Hepatocyte (in vitro differentiated cells): Measurements from ENCODE around the gene KRT32. TPM values are rescaled to one million over a fixed set of nuclear protein-coding genes. Genes with fewer than 3 reads are reported as not detected.

ENCODE experiments used
- DNase-seq: peaks from one replicate; pipeline ENCODE4 v3.0.0-alpha.2; 2016; ENCODE audit warnings: low spot score
- H2AFZ ChIP-seq: fragments of 200-600 bp; sonication (generic); 2 replicates; pipeline ENCODE4 v1.6.0; 2016; ENCODE audit warnings: antibody characterized with exemption, mild to moderate bottlenecking
- H3K27ac ChIP-seq: fragments of 200-600 bp; sonication (generic); 2 replicates; pipeline ENCODE4 v1.5.1; 2016; ENCODE audit warnings: mild to moderate bottlenecking
- H3K27me3 ChIP-seq: fragments of 200-600 bp; sonication (generic); 2 replicates; pipeline ENCODE4 v1.6.1; 2016
- H3K36me3 ChIP-seq: fragments of 200-600 bp; sonication (generic); replicated peaks from 2 replicates; pipeline ENCODE4 v1.5.1; 2016; ENCODE audit warnings: low read depth; ENCODE audit not compliant: insufficient read depth
- H3K4me1 ChIP-seq: fragments of 200-600 bp; sonication (generic); 2 replicates; pipeline ENCODE4 v1.5.1; 2016; ENCODE audit warnings: mild to moderate bottlenecking, moderate library complexity; ENCODE audit not compliant: insufficient read depth
- H3K4me2 ChIP-seq: fragments of 200-600 bp; sonication (generic); 2 replicates; pipeline ENCODE4 v1.6.0; 2016
- H3K4me3 ChIP-seq: fragments of 200-600 bp; sonication (generic); 2 replicates; pipeline ENCODE4 v1.5.1; 2016; ENCODE audit warnings: mild to moderate bottlenecking
- H3K79me2 ChIP-seq: fragments of 200-600 bp; sonication (generic); 2 replicates; pipeline ENCODE4 v1.6.0; 2017; ENCODE audit warnings: mild to moderate bottlenecking
- H3K9me2 ChIP-seq: fragments of 200-600 bp; sonication (generic); replicated peaks from 2 replicates; pipeline ENCODE4 v1.6.0; 2017; ENCODE audit warnings: mild to moderate bottlenecking; ENCODE audit not compliant: insufficient read depth
- H3K9me3 ChIP-seq: fragments of 200-600 bp; sonication (generic); 2 replicates; pipeline ENCODE4 v1.5.1; 2016; ENCODE audit warnings: low read depth, mild to moderate bottlenecking
- H4K20me1 ChIP-seq: fragments of 200-600 bp; sonication (generic); 2 replicates; pipeline ENCODE4 v1.6.0; 2016; ENCODE audit warnings: mild to moderate bottlenecking; ENCODE audit not compliant: insufficient read depth, poor library complexity, severe bottlenecking
- EZH2 ChIP-seq: fragments of 200-600 bp; sonication (generic); IDR thresholded peaks from 2 replicates; pipeline ENCODE4 v1.6.1; 2016; ENCODE audit warnings: antibody characterized with exemption, mild to moderate bottlenecking, borderline replicate concordance
- EZH2phosphoT487 ChIP-seq: fragments of 200-600 bp; sonication (generic); IDR thresholded peaks from one replicate; pipeline ENCODE4 v1.6.1; 2018; ENCODE audit warnings: antibody characterized with exemption, mild to moderate bottlenecking, low read depth, moderate library complexity; ENCODE audit not compliant: unreplicated experiment, severe bottlenecking
- WGBS: methylation state at CpG from one replicate; pipeline ENCODE4 v1.1.6; 2016; ENCODE audit warnings: low lambda C conversion rate; ENCODE audit errors: missing lambda C conversion rate; 5-methylcytosine and 5-hydroxymethylcytosine counted together
- polyA plus RNA-seq: library from polyadenylated mRNA; unstranded; fragments of >200 nt; fragmentation: Nextera tagmentation; extraction: Ambion mirVana; gene quantifications from 2 replicates; pipeline ENCODE4 v1.2.1, GENCODE V29; 2016
- total RNA-seq: library from RNA; depleted of rRNA; stranded (reverse); fragments of >200 nt; gene quantifications from 2 replicates; pipeline ENCODE4 v1.2.3, GENCODE V29; 2014
- TF ChIP-seq, protein P1 (sequence below): fragments of 200-600 bp; sonication (generic); IDR thresholded peaks from 2 replicates; pipeline ENCODE4 v1.5.1; 2016; ENCODE audit warnings: antibody characterized with exemption, mild to moderate bottlenecking; ENCODE audit not compliant: poor library complexity

KRT32 gene
- total and polyA plus RNA-seq, 2 experiments from 2014 or later, result not detected

DNA sequence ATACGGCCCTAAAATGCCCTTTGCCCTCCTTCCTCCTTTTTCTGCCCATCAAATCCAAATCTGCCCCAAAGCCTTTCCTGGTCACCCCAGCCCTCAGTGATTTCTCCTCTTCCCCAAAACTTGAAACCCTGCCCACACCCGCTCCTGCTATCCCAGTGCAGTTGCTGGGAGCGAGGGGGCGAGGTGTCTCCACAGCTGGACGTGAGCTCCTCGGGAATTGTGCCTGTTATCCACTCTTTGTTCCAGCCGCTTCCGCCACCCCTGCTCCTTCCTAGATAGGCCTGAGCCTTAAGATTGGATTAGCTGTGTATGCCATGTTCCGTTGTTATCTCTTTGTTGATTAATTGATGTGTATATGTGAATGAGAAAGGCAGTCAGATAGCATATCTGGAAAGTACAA is 16.3 kb upstream of the KRT32 start:
- Histone ChIP-seq H3K79me2 (no peaks in the 10 kb centered on the region), H2AFZ (no peak overlapping the region), H3K4me3 (no peak overlapping the region), H3K36me3 (no peaks in the 10 kb centered on the region), H3K27ac (no peak overlapping the region), H3K4me2 (no peak overlapping the region), H4K20me1 (no peaks in the 10 kb centered on the region), H3K27me3 (no peaks in the 10 kb centered on the region), H3K9me2 (no peaks in the 10 kb centered on the region), H3K9me3 (no peaks in the 10 kb centered on the region), H3K4me1 (peaks cover 8% of the 10 kb centered on the region)
- TF ChIP-seq EZH2phosphoT487 (no peak), EZH2 (no peak)
- TF ChIP-seq, protein P1, sequence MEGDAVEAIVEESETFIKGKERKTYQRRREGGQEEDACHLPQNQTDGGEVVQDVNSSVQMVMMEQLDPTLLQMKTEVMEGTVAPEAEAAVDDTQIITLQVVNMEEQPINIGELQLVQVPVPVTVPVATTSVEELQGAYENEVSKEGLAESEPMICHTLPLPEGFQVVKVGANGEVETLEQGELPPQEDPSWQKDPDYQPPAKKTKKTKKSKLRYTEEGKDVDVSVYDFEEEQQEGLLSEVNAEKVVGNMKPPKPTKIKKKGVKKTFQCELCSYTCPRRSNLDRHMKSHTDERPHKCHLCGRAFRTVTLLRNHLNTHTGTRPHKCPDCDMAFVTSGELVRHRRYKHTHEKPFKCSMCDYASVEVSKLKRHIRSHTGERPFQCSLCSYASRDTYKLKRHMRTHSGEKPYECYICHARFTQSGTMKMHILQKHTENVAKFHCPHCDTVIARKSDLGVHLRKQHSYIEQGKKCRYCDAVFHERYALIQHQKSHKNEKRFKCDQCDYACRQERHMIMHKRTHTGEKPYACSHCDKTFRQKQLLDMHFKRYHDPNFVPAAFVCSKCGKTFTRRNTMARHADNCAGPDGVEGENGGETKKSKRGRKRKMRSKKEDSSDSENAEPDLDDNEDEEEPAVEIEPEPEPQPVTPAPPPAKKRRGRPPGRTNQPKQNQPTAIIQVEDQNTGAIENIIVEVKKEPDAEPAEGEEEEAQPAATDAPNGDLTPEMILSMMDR, result no peak
- whole genome bisulfite sequencing, result 43% methylated on average over 9 of the region's 9 CpGs
- DNase-seq, result no peak

DNA sequence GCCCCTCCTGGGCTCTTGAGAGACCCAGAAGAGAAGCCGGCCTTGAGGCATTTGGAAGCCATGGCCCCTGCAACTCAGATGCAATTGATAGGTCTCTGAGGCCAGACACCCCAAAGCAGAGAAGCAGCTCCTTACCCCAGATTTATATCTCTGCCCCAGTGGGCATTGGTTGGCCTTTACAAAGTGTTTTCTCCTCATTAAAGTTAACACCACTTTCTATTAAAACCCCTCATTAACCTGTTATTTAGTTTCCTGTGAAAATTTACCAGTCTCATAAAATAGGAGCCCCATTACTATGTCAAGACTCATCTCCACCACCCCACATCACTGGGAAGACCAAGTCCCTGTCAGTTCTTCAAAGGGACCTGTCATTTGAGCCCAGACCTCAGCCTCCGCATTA is 13.8 kb upstream of the KRT32 start, which contains the start of gene KRT35:
KRT35 (minus strand) TSS at position 116 of the 400 bp plus-strand sequence; CDS start at position 62, 54 bp downstream.
- TF ChIP-seq EZH2phosphoT487 (no peak), EZH2 (no peak)
- TF ChIP-seq, protein P1, result no peak
- no peak within 1 kb of the TSS for H3K4me3 ChIP-seq
- WGBS, result 95% methylated on average over 2 of the region's 2 CpGs
- no peak within 1 kb of the TSS for H3K27ac ChIP-seq
- H3K9me3 ChIP-seq, result no peaks in the 10 kb centered on the region
- H3K27me3 ChIP-seq, result no peaks in the 10 kb centered on the region
- H4K20me1 ChIP-seq, result no peaks in the 10 kb centered on the region
- no peaks in the 10 kb centered on the region for H3K79me2 ChIP-seq
- H3K9me2 ChIP-seq, result no peaks in the 10 kb centered on the region
- no peak within 1 kb of the TSS for H3K4me2 ChIP-seq
- peaks cover 8% of the 10 kb centered on the region for H3K4me1 ChIP-seq
- H2AFZ ChIP-seq, result no peak within 1 kb of the TSS
- DNase-seq, result no peak
- no peaks in the 10 kb centered on the region for H3K36me3 ChIP-seq

DNA sequence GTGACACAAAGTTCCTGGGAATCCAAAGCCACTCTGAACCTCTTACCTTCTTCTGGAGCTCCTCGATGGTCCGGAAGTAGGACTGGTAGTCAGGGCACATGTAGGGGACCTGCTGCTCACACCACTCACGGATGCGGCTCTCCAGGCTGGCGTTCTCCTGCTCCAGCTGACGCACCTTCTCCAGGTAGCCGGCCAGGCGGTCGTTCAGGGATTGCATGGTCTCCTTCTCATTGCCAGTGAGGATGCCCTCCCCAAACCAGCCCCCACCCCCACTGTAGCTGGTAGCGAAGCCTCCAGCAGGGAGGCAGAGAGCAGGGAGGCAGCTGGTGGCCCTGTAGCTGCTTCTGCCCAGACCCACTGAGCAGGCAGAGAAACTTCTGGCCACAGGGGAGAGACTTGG is 13.4 kb upstream of the KRT32 start:
- TF ChIP-seq, protein P1, result no peak
- TF ChIP-seq EZH2 (no peak), EZH2phosphoT487 (no peak)
- Histone ChIP-seq H3K79me2 (no peaks in the 10 kb centered on the region), H3K4me3 (no peak overlapping the region), H3K9me2 (no peaks in the 10 kb centered on the region), H3K9me3 (no peaks in the 10 kb centered on the region), H3K27ac (no peak overlapping the region), H3K4me2 (no peak overlapping the region), H3K36me3 (no peaks in the 10 kb centered on the region), H4K20me1 (no peaks in the 10 kb centered on the region), H2AFZ (no peak overlapping the region), H3K4me1 (peaks cover 8% of the 10 kb centered on the region), H3K27me3 (no peaks in the 10 kb centered on the region)
- 95% methylated on average over 9 of the region's 10 CpGs for WGBS
- no peak for DNase-seq

DNA sequence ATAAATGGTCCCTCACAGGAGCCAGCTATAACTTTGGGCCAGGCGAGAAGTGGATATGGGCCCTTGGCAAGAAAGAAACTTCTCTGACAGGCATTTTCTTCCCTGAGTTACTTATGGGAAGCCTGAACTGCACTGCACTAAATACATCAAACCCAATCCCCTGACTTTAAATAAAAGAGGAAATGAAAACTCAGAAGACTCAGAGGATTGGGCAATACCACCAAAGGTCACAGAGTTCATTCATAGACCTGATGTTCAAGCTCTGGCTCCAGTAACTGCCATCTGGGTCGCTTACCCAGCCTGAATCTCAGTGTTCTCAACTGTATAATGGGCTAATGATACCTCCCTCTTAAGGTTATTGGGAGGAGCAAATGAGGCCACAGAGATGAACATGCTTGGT is 12.9 kb upstream of the KRT32 start:
- no peak for TF ChIP-seq EZH2
- TF ChIP-seq EZH2phosphoT487, result no peak
- TF ChIP-seq, protein P1, result no peak

More for the DNA sequence above, 12.9 kb upstream of the KRT32 start:
- H3K36me3 ChIP-seq, result no peaks in the 10 kb centered on the region
- H3K4me1 ChIP-seq, result peaks cover 8% of the 10 kb centered on the region
- no peaks in the 10 kb centered on the region for H3K79me2 ChIP-seq
- H3K9me2 ChIP-seq, result no peaks in the 10 kb centered on the region
- H3K4me2 ChIP-seq, result no peak overlapping the region
- no peaks in the 10 kb centered on the region for H3K27me3 ChIP-seq
- DNase-seq, result no peak
- H3K9me3 ChIP-seq, result no peaks in the 10 kb centered on the region
- no peak overlapping the region for H2AFZ ChIP-seq
- H3K4me3 ChIP-seq, result no peak overlapping the region
- whole genome bisulfite sequencing, result 44% methylated on average over 2 of the region's 2 CpGs
- H4K20me1 ChIP-seq, result no peaks in the 10 kb centered on the region
- no peak overlapping the region for H3K27ac ChIP-seq
